GM23338 (cell line): ENCODE results near the gene MAMLD1.

Experiments
- EZH2 ChIP-seq: fragments of 200-600 bp; sonication (generic); IDR thresholded peaks from one replicate; pipeline ENCODE4 v1.8.0; 2017; ENCODE audit warnings: antibody characterized with exemption, mild to moderate bottlenecking, low read depth; ENCODE audit not compliant: unreplicated experiment
- EZH2phosphoT487 ChIP-seq: fragments of 200-600 bp; sonication (generic); IDR thresholded peaks from one replicate; pipeline ENCODE4 v1.8.1; 2018; ENCODE audit warnings: antibody characterized with exemption; ENCODE audit not compliant: unreplicated experiment
- POLR2AphosphoS5 ChIP-seq: IDR thresholded peaks from 2 replicates; pipeline ENCODE4 v1.6.1; 2016; ENCODE audit warnings: antibody characterized with exemption, low read depth
- REST ChIP-seq: IDR thresholded peaks from one replicate; pipeline ENCODE4 v1.6.1; 2018; ENCODE audit warnings: antibody characterized with exemption; ENCODE audit not compliant: unreplicated experiment
- TF ChIP-seq, protein P1 (sequence below), 2 experiments: fragments of 200-600 bp in 1 of 2; sonication (generic) in 1 of 2; conservative IDR thresholded peaks; 2 replicates each; pipeline versions ENCODE4 v1.5.1 to v1.6.1; 2016 to 2017; ENCODE audit warnings: antibody characterized with exemption in 2 of 2, low read depth in 2 of 2, mild to moderate bottlenecking in 2 of 2, moderate library complexity in 1 of 2
- TF ChIP-seq, protein P2 (sequence below): IDR thresholded peaks from 2 replicates; pipeline ENCODE4 v1.6.1; 2016; ENCODE audit warnings: antibody characterized with exemption

- TF ChIP-seq, protein P1, sequence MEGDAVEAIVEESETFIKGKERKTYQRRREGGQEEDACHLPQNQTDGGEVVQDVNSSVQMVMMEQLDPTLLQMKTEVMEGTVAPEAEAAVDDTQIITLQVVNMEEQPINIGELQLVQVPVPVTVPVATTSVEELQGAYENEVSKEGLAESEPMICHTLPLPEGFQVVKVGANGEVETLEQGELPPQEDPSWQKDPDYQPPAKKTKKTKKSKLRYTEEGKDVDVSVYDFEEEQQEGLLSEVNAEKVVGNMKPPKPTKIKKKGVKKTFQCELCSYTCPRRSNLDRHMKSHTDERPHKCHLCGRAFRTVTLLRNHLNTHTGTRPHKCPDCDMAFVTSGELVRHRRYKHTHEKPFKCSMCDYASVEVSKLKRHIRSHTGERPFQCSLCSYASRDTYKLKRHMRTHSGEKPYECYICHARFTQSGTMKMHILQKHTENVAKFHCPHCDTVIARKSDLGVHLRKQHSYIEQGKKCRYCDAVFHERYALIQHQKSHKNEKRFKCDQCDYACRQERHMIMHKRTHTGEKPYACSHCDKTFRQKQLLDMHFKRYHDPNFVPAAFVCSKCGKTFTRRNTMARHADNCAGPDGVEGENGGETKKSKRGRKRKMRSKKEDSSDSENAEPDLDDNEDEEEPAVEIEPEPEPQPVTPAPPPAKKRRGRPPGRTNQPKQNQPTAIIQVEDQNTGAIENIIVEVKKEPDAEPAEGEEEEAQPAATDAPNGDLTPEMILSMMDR (conservative IDR thresholded peaks at IDR 0.05; ENCODE audit: low read depth in 2 of 2), result no peak
- TF ChIP-seq EZH2 (no peak), REST (no peak), POLR2AphosphoS5 (no peak), EZH2phosphoT487 (no peak)
- TF ChIP-seq, protein P2, sequence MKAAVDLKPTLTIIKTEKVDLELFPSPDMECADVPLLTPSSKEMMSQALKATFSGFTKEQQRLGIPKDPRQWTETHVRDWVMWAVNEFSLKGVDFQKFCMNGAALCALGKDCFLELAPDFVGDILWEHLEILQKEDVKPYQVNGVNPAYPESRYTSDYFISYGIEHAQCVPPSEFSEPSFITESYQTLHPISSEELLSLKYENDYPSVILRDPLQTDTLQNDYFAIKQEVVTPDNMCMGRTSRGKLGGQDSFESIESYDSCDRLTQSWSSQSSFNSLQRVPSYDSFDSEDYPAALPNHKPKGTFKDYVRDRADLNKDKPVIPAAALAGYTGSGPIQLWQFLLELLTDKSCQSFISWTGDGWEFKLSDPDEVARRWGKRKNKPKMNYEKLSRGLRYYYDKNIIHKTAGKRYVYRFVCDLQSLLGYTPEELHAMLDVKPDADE, result no peak
Observed at GRCh38 chrX:150476164-150476699, 113.1 kb downstream of the MAMLD1 start.
